ENCODE measurements around the gene FAM120A. TPM values are rescaled to one million over a fixed set of nuclear protein-coding genes. Genes with fewer than 3 reads are reported as not detected.
"Not testable (repeated sequence)": the region's sequence is repeated elsewhere in the genome, so short reads cannot be mapped to it uniquely, and the experiment has no call there.

Gene FAM120A, protein sequence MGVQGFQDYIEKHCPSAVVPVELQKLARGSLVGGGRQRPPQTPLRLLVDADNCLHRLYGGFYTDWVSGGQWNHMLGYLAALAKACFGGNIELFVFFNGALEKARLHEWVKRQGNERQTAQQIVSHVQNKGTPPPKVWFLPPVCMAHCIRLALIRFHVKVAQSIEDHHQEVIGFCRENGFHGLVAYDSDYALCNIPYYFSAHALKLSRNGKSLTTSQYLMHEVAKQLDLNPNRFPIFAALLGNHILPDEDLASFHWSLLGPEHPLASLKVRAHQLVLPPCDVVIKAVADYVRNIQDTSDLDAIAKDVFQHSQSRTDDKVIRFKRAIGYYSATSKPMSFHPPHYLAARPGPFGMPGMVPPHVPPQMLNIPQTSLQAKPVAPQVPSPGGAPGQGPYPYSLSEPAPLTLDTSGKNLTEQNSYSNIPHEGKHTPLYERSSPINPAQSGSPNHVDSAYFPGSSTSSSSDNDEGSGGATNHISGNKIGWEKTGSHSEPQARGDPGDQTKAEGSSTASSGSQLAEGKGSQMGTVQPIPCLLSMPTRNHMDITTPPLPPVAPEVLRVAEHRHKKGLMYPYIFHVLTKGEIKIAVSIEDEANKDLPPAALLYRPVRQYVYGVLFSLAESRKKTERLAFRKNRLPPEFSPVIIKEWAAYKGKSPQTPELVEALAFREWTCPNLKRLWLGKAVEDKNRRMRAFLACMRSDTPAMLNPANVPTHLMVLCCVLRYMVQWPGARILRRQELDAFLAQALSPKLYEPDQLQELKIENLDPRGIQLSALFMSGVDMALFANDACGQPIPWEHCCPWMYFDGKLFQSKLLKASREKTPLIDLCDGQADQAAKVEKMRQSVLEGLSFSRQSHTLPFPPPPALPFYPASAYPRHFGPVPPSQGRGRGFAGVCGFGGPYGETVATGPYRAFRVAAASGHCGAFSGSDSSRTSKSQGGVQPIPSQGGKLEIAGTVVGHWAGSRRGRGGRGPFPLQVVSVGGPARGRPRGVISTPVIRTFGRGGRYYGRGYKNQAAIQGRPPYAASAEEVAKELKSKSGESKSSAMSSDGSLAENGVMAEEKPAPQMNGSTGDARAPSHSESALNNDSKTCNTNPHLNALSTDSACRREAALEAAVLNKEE
- 197 TPM for total RNA-seq

DNA sequence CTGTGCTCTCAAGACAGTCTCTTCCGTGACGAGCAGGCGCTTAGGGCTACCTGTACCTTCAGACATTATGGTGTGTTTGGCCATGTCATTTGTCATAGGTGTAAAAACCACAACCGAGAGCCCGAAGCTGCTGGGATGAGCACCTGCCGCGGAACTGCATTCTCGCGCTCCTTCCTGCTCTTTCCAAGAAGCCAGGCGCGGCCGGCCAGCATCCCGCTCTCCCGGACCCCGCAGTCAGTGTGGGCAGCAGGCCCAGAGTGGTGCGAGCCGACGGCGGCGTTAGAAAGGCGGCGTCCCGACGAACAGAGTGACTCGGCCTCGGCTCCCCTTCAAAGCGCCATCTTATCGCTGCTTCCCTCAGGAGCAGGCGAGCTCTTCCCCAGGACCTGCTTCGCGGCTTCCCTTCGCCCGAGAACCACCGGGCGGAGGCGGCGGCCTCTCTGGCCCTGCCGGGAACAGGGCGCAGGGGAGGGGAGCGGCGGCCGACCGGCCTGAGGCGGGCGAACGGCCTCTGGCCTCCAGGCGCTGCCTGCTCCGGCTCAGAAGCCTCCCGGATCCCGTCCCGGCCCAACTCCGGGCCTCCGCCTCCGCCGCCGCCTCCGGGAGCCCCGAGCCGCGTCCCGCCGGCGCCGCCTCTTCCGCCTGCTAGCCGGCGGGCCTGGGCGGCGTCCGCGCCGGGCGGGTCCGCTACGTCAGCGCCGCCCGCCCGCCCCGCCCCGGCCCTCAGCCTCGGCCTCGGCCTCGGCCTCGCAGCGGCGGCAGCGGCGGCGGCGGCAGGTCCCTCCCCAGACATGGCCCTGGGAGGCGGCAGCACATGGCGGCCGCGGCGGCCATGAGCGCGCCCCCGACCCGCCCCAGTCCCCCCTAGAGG lies at the start of gene FAM120A:
Gene FAM120A, plus strand, starts transcription at position 741 of the 871 bp plus-strand sequence. CDS start 231 bp downstream, outside the sequence.
- peak; percentile 78 for DNase-seq (ENCODE audit: low spot score)

DNA sequence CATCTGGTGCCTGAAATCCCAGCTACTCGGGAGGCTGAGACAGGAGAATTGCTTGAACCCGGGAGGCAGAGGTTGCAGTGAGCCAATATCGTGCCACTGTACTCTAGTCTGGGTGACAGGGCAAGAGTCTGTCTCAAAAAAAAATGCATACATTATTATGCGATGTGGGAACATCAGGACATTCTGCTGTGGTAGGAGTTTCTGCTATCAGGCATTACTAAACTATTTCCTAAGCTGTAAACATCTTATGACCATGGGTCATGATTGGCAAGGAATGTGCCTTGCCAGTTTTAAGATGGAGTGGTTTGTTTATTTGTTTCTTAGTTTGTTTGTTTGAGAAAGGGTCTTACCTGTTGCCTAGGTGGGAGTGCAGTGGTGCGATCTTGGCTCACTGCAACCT lies 45.1 kb upstream of the FAM120A start:
- no peak for DNase-seq (ENCODE audit: low spot score)

DNA sequence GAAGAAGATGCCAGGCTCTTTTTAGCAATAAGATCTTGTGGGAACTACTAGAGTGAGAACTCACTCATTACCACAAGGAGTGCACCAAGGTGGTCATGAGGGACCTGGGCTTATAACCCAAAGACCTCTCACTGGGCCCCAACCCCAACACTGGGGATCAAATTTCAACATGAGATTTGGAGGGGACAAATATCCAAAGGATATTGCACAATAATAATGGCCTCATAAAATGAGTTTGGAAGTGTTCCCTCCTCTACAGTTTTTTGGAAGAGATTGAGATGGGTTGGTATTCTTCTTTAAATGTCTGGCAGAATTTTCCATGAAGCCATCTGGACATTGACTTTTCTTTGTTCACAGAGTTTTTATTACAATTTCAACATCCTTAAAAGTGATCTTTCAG lies 38.0 kb upstream of the FAM120A start:
- no peak for DNase-seq (ENCODE audit: low spot score)

DNA sequence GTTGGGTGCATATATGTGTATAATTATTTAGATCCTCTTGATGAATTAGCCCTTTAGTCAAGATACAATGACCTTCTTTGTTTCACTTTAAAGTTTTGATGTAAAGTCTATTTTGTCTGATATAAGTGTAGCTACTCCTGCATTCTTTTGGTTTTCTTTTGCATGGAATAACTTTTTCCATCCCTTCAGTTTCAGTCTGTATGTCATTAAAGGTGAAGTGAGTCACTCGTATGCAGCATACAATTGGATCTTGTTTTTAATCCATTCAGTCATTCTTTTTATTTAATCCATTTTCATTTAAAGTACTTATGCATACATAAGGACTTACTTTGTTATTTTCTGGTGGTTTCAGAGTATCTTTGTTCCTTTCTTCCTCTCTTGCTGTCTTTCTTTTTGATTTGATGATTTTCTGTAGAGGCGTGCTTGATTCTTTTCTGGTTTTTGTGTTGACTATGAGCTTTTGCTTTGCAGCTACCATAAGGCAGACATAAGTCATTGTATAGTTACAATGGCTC lies 36.3 kb upstream of the FAM120A start:
- DNase-seq (ENCODE audit: low spot score), result no peak

DNA sequence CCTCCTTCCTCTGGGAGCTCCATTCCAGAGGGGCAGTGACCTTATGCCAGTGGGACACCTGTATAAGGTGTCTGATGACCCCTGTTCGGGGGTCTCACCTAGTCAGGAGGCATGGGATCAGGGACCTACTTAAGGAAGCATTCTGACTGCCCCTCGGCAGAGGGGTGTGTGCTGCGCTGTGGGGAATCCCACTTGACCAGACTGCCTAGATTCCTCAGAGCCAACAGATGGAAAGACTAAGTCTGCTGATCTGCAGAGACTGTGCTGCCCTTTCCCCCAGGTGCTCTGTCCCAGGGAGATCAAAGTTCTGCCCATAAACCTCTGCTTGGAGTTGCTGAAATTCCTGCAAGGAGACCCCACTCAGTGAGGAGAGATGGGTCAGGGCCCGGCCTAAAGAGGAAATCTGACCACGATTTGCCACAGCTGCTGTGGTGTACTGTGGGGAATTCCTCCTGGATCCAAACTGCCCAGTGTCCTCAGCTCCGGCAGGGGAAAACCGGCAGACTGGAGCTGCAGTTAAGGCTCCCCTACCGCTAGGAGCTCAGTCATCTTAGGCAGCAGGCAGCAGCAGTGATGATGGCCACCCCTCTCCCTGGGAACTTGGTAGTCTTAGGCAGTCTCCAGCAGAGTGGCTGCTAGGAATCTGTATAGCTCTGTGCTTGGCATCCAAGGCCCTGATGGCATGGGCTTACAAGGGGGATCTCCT lies 34.8 kb upstream of the FAM120A start:
- no peak for DNase-seq (ENCODE audit: low spot score)

DNA sequence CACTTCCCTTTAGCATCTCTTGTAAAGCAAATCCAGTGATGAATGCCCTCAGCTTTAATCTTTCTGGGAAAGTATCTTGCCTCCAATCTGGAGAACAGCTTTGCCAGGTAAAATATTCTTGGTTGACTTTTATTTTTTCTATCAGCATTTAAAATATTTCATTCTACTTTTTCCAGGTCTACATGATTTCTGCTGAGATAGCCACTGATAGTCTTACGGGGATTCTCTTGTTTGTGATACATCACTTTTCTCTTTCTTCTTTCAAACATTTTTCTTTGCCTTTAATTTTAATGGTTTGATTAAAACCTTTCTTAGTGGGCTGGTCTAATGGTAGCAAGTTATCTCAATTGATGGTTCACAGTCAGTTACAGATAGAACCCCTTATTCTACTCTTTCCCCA lies 33.9 kb upstream of the FAM120A start:
- DNase-seq (ENCODE audit: low spot score), result no peak

DNA sequence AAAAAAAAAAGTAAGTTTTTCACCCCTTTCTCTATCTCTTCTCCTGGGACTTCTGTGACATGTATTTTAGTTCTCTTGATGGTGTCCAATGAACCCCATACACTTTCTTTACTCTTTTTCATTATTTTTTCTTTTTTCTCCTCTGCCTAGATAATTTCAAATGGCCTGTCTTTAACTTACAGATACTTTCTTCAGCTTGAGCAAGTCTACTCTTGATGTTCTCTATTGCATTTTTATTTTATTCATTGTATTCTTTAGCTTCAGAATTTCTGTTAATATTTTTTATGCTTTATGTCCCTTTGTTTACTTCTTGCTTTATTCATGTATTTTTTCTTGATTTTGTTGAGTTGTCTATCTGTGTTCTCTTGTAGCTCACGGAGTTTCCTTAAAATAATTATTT lies 32.5 kb upstream of the FAM120A start:
- DNase-seq (ENCODE audit: low spot score), result no peak

DNA sequence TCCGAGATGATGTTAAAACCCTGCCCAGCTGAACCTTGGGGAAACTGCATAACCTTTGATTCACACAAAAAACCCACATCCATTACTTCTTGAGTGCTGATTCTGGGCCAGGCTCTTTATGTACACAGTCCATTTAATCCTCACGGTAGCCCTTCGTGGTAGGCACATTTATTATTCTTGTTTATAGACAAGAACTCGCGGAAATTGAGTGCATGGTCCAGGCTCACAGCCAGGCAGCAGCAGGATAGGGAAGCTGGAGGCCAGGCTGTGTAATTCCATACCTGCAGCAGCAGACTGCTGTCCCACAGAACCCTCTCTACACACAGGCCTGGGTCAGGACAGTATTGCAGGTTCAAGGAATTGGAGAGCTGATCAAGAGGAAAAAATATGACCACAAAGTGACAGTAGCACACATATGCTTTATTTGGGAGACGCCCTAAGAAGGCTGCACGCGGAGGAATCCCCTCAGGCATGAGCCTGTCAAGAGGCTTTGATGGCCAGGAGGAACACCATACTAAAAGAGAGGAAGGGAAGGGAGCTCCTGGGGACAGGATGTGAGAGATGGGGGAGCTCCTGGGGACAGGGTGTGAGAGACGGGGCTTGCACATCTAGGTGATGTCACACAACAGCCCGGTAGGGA lies 28.4 kb upstream of the FAM120A start:
- DNase-seq (ENCODE audit: low spot score), result no peak

DNA sequence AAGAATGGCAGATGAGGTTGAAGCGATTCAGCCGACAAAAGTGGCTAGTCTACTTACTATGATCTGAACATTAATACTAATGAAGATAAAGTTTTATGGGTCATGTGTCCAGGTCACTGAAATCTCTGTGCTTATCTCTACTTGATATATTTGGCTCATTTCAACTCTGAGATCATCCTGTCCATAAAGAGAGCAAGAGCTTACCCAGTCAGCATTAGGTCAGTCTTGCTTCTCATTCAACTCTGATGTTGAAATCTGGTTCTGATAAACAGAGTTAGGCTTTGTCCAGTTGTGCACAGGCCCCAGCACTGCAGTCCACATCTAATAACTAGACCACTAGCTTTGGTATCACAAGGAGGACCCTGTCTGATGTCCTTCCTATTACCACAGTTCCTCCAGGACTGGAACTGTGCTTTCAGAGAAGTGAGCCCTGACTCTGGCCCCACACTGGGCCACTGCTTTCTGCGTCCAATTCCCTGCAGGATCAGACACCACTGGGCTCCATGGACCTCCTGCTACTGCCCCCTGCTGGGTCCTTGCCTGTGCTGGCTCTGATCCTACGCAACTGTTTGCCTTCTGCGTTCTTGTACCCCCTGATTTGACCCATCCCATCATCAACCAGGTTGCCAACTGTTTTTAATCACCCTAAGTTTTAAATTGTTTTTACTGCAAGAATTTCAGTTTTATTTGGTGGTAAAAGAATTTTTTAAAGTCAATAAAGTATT lies 23.7 kb upstream of the FAM120A start:
- no peak for DNase-seq (ENCODE audit: low spot score)

DNA sequence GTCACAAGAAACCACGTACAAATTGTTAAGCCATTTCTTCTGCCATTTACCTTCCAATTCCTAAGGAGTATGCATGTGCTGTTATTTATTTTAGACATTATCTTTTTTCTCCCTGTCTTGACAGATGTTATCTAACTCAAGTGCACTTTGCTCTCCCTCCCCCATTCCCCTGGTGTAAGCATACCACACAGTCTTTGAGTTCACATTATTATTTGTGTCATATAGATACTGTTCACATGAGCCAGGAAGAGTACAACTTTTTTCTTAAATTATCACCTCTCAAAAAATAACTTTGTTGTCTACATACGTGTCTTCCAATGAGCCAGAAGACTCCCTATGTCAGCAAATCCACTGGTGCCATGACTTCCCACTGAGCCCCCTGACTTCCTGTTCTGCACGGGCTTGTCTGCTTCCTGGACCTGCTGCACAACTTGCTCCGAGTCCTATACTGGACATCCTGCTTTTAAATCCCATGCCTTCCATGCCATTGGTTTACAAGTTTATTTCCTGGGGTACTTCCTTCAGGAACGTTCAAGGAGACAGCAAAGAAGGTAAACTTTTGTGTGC lies 19.9 kb upstream of the FAM120A start:
- no peak for DNase-seq (ENCODE audit: low spot score)

DNA sequence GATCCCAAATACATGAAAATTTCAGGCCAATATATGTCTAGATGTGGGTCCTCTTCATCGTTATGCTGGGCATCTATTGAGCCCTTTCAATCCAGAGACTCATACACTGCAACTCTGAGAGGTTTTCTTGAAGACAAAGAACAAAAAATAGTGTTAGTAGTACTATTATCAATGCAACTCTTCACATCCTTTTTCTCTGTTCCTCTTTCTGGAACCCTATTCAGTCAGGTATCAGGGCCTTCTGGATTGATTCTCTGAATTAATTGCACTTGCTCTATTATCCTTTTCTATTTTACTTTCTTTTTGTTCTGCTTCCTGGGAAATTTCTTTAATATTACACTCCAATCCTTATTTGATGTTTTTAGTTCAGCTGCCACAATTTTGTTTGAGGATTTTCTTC lies 18.5 kb upstream of the FAM120A start:
- DNase-seq (ENCODE audit: low spot score), result no peak

DNA sequence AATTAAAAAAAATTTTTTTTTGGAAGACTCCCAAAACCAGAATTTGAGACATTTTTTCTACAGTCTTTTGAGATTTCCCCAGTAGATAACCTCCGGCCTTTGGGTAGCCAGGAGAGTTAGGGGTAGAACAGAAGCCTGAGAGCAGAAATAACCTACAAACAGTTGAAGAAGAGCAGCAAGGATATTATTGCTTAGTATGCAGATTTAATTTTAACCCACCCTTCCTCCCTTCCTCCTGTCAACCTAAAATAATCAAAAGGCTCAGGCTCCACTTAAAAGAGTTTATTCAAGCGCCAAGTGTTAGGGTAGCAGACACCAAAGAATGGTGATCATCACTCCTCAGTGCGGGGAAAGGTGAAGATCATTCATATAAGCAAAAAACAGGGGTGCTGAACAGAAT lies 17.4 kb upstream of the FAM120A start:
- DNase-seq (ENCODE audit: low spot score), result no peak

DNA sequence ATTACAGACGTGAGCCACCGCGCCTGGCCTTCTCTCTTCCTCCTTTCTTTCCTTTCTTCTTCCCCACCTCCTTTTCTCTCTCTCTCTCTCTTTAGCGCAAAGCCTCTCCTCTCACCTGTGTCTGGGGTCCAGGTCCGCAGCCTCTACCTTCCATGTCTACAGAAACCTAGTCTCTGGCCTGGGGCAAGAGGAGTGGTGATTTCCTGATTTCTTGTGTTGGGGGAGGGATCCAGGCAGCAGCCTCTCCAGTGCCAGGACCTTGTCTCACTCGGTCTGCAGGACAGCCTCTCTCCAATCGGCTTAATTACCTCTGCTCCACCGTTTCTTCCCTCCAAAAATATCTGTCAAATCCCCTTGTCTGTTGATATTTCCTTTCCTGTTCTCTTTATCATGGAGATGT lies 16.1 kb upstream of the FAM120A start:
- no peak for DNase-seq (ENCODE audit: low spot score)

DNA sequence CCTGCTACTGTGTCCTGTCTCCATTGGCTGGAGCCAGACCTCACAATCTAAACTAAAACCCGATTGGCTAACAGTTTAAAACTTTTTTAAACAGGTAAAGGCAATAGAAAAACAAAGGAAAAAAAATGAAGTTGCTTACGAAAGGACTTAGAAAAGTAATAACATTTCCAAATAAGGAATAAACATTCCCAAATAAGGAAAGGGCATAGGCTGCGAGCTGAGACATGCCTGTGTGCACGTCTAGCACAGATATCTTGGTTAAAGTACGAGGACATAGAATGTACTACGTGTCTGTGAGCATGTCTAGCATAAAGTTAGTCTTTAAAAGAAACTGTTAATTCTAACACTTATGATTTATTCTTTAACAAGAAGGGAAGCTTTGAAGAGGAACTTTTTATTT lies 15.3 kb upstream of the FAM120A start:
- no peak for DNase-seq (ENCODE audit: low spot score)

DNA sequence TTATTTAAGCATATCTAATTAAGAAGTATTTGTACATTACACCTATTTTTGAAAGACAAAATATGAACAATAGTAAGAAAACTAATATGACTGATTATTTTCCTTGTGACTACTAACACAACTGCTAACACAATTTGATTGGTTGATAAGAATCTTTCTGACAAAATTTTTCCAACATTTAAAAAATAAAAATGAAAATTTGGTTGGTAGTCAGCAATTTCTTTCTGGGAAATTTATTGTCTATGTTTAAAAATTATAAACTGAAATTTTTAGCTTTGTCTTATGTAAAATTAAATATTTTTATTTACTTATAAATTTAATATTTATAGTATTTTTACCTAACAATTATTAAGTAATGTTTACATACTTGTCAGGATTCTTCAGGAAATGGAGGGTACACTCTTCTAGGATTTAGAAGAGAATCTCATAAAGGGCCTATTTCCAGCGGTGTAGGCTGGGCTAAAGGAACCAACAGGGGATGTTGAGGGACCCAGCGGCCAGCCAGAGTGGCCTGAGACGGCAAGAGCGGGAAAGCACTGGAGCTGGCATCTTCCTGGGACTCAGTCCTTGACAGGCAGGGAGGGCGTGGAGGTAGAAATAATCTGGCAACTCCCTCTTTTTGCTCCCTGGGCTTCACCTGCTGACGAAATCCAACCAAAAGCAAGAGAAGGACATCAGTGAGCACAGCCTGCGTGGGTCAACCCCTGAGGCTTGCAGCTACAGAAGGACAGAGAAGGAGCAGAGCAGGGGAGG lies 14.7 kb upstream of the FAM120A start:
- DNase-seq (ENCODE audit: low spot score), result no peak

DNA sequence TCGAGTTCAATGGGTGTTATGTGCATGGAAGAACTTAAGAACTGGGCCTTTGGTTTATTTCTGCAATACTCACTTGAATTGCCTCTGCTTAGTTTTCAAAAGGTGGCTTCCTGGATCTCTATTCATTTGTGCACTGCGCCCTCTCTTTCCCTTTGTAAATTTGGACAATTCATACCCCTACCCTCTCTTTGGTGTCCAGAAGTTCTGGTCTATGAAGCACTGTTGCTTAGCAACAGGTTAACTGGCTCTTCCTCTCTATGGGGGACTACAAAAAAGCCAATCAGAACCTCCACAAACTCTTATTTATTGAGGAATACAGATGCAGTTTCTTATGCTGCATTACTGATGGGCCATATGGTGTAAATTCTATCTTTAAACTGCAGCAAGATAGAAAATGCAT lies 13.5 kb upstream of the FAM120A start:
- DNase-seq (ENCODE audit: low spot score), result no peak

DNA sequence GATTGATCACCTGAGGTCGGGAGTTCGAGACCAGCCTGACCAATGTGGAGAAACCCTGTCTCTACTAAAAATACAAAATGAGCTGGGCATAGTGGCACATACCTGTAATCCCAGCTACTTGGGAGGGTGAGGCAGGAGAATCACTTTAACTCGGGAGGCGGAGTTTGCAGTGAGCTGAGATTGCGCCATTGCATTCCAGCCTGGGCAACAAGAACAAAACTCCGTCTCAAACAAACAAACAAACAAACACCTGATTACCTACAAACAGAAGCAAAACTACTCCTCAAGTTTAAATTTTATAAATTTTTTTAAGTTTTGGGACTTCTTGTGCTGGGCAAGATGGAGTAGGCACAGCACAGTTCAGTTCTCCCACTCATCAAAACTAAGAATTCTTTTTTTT lies 12.2 kb upstream of the FAM120A start:
- DNase-seq (ENCODE audit: low spot score), result not testable (repeated sequence)

DNA sequence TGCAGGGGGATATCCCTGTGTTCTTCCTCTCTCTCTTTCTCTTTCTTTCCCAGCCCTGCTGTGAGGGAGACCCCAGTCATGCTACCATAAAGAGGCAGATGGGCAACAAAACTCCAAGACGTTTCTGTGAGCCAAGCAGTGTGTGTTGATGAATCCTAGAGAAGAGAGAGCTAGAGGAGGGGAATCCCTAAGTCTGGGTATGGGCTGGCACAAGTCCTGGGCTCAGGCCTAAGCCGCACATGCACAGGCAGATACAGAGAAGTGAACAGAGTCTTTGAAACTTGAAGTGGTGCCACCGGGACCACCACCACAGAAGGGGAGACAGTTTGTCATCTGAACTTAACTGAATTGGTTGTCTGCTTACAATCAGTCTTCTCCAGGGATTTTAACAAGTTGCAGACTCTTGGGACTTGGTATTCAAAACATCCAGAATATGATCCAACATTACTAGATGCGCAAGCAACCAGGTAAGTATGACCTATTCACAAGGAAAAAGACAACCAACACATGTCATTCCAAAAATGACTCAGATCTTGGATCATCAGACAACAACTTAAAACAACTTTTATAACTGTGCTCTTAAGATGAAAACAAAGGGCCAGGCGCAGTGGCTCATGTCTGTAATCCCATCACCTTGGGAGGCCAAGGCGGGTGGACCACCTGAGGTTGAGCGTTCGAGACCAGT lies 10.4 kb upstream of the FAM120A start:
- DNase-seq (ENCODE audit: low spot score), result no peak

Data from ureter (tissue), 1 donor.